HG03457 (cell line): ENCODE results near the gene XK.
A peak's percentile ranks its signal among the peaks of the same experiment; 100 is the strongest.
"Not testable (repeated sequence)": the region's sequence is repeated elsewhere in the genome, so short reads cannot be mapped to it uniquely, and the experiment has no call there.

Source experiments
- ATAC-seq: cut with Tn5 transposase; IDR thresholded peaks from one replicate; pipeline ENCODE4 v1.9.1; 2021; ENCODE audit warnings: moderate number of reproducible peaks; ENCODE audit not compliant: unreplicated experiment

The XK gene

DNA sequence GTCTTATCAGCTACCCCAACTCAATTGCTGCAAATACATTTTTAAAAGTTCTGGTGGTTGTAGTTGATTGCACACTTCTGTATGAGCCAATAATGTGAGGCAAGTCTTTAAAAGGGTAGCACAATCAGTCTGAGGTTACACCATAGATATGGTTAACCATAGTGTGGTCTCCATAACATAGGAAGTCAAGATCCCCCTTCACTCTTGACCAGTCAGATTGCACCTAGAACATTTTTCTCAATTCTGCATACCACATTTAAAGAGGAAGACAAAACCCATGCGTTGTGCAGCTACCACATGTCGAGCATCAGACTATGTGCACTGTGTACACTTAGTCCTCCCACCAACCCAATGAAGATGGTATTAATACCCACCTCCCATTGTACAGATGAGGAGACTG is 67.8 kb downstream of the XK start:
- no peak for ATAC-seq

DNA sequence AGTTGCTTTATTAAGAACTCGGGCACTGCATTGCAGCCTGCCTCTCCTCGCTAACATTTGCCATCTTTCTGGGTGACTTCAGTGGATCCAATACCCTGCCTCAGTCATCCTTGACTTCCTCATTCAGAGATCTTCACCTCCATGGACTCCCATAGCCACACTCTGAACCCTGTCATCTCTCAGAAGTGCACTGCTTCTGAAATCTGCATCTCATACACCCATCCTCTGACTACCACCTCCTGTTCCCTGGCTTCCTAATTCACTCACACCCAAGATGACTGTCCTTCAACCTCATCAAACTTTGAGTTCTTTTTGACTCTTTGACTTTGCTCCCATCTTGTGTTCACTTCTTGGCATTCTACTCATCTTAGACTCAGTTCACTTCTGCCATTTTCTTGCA is 68.9 kb downstream of the XK start:
- ATAC-seq: peak; percentile 2

DNA sequence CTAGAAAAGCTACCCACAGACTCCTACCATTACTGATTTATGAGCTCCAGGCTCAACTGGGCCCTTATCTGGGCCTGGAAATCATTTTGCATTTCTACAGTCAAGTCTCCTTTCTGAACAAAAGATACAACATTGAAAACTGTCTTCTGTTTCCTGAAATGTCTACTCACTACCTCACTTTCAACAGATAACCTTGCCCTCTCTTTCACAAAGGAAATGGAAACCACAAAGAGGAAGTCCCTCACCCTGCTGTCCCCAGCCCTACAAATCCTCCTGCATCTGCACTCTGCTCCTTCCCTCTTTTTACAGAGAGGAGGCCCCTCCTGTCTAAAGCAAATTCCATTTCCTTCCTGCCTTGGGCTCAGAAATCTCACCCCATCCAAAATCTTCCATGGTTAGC is 69.4 kb downstream of the XK start:
- peak; percentile 88 for ATAC-seq

DNA sequence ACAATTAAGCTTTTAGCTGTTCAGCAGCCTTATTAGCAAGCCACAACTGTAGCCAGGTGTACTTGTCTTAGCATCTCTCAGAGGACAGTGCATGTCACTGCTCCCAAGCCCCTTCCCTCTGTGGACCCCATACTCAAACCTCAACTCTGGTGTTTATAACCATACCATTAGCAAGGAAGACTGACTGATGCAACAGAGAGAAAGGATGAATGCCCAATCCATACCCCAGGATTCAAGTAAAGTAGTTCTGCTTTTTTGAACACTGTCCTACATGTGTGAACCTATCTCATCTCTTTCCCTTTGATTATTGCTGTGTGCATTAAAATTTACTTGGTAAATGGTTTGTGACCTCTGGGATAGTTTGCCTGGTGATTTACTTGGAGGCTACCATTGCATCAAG is 71.5 kb downstream of the XK start:
- ATAC-seq: no peak

DNA sequence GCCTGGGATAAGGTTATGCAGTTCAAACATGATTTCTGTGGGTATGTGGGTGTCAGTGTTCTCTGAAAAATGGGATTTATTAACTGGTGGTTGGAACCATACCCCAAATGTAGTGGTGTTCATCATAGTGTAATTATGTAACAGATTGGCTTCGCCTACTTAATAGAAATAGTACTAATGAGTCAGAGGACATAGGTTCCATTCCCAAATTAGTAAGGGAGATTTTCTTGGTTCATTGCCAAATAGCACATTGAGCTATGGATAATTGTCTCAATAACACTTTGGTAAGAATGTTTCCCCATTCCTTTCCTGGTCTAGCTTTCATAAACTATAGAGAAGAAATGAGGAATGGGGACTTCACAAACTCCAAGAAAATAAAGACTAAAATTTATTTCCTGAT is 73.8 kb downstream of the XK start:
- ATAC-seq: no peak

DNA sequence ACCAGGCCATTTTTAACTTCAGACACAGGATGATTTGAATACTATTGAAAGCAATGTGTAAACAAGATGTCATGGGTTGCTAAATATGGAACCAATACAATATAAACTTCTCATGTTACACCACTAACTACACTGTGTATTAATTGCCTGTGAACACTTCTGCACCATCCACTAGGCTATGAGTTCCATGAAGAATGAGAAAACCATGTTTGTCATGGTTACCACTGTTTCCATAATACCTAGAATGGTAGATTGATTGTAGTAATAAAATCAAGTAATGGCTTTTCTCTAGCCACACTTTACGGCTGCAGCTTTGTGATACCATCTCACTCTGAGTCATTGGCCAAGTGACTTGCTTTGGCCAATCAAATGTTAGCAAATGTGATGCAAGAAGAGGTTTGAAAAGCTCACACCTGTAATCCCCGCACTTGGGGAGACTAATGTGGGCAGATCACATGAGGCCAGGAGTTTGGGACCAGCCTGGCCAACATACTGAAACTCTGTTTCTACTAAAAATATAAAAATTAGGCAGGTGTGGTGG is 74.4 kb downstream of the XK start:
- no peak for ATAC-seq

DNA sequence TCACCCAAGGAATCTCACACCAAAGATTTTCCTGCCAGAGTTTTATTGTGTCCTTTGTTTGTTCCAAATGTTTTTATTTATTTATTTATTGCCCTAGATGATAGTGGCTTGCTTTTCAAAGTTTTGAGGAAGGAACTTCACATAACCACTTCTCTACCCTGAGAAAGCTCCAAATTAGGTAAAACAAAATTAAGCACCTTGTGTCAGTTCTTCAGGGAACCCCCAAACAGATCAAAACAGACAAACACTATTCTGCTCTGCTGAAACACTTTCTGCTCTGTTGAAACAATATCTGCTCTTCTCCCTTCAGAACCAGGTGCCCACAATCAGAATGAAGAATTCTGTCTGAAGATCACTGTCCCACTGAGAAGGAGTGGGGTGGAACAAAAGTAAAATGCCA is 77.8 kb downstream of the XK start:
- no peak for ATAC-seq

DNA sequence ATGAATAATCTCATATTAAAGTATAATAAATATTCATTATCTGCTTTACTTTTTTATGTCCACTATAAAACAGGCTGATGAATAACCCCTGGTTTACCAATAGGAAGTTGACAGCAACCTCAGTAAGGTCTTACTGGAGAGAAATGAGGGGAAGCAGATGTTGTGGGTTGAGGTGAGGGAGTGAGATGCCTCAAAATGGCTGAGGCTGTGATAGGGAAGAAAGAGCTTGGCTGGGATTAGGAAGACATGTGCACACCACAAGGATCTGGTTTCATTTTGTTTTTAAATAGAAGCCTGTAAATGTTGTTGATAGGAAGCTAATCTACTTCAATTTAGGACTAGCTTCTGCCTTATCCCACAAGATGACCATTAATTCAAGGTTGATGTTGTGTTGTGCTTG is 79.9 kb downstream of the XK start:
- no peak for ATAC-seq

DNA sequence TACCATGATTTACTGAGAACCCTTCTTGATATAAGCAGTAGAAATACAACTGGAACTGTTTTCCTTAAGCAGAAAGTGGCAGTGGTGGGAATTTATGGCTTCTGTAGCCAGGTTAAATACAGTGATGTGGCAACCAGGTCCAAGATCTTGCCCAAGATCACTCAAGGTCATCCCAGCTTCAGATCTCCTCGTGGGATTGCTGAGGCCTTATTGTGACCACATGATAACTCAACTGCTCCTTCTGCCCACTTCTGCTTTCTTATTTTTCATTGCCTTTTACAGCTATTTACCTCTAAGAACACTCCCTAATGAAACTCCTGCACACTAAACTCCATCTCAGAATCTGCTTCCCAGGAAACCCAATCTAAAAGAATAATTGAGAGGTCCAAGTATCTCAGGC is 81.8 kb downstream of the XK start:
- ATAC-seq: no peak

DNA sequence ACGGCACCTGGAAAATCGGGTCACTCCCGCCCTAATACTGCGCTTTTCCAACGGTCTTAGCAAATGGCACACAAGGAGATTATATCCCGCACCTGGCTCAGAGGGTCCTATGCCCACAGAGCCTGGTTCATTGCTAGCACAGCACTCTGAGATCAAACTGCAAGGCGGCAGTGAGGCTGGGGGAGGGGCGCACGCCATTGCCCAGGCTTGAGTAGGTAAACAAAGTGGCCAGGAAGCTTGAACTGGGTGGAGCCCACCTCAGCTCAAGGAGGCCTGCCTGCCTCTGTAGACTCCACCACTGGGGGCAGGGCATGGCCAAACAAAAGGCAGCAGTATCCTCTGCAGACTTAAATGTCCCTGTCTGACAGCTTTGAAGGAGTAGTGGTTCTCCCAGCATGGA is 83.3 kb downstream of the XK start:
- ATAC-seq: not testable (repeated sequence)

DNA sequence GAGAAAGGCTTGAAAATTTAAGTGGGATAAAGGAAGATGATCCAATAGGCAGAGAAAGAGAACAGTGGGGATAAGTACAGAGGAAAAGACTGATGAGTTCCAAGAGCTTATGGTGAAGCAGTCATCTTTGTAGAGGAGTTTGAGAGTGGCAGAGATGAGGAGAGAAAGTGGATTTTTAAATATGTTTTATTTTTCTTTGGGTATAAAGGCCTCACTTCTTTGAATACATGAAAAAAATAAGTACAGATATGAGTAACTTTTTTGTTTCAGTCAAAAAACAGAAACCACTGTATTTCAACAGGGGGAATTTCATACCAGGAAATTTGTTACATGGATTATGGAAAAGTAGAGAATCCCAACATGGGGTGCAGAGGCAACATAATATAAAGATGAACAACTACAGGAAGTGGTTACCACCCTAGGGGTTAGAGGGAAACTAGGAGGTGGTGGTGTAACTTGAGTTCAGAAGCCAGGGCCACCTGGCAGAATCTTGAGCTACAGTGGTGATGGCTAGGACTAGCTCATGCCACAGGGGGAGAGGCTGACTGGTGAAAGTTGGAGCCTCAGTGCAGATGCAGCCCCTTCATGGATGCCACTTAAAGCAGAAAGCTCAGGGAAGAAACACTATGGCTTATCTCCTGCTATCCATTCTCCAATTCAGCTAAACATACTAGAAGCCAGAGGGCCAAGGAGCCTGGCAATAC is 90.8 kb downstream of the XK start:
- peak; percentile 66 for ATAC-seq

DNA sequence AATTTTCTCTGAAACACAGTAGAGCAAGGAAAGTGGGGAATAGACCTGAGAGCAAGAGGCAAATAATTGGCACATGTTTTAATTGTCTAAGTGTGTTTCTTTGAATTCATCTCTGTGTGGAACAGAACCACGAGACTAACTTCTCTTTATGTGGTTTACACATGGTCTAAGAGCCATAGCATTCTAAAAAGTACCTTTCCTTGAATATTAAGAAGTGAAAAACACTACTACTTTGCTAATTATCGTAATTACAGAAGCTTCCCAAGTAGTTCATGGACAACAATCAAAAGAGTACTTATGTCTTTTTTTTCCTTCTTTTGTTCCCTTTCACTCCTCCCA is 91.4 kb downstream of the XK start:
- no peak for ATAC-seq

DNA sequence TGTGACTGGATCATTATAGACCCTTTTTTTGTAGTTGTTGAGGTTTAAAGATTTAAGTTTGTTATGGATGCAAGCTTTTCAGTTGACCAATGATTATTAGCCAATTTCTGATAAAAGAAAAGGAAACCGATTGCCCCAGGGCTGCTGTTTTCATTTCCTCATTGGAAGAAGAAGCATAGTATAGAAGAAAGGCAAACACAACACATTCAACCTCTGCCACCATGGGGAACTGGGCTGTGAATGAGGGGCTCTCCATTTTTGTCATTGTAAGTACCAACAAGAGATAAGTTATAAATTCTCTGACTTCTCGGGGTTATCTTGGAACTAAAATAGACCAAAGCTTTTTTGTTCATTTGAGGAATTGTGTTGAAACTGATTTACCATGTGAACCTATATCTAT is 94.3 kb downstream of the XK start, which contains the start of gene CYBB:
Gene CYBB (plus strand): TSS at position 203 of the 400 bp plus-strand sequence. CDS start 19 bp downstream, at position 222.
- no peak for ATAC-seq

DNA sequence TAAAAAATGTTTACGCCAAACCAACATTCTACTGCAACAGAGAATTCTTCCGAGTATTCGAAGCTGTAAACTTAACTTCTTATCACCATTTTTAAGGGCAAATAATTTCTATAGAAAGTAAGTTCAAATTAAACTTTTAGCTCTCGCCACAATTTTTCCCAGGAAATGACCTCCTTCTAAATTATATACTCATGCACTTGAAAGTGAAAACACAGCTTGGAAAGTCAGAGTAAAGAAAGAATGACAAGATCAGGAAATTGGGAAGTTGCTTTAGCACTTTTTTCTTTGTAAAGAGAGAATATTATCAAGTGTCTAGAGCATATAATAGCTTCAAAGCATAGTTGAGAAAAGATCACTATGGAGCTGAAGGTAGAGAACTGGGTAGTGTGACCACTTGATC is 95.5 kb downstream of the XK start:
- no peak for ATAC-seq
